Stromal cell of bone marrow (primary cell): ENCODE data around the gene RHO.

ENCODE experiments used
- DNase-seq: peaks from one replicate; pipeline ENCODE4 v3.0.0-alpha.2; 2012; ENCODE audit warnings: low read depth

The RHO gene

DNA sequence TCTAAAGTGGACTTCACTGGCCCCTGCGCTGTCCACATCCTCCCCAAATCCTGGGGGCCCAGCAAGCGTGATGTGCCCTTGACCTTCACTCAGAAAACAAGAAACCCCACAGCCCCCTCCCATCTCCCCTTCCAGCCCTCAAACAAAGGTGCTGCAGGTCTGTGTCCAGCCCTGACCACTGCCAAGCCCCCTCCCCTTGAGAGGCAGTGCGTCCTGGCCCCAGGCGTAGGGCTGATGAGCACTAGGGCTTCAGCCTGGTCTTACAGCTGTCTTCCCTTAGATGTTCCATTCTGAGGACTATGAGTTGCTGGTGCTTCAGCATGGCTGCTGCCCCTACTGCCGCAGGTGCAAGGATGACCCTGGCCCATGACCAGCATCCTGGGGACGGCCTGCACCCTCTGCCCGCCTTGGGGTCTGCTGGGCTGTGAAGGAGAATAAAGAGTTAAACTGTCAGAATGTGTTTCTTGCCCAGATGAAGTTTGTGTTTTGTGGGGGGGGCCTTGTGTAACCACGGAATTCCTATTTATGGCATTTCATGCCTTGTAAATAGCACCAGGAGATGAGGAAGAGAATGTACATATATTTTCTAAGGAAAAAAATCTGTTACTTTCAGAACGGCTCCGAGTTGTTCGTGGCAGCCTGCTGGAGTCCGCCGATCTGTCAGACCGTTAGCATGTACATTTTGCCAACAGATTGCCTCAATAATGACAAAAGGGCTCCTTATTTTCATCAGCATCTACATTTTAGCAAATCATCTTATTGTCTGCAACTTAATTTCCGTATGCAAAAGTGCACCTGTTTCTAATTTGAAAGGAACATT, 8.3 kb upstream of the RHO start:
- no peak for DNase-seq

DNA sequence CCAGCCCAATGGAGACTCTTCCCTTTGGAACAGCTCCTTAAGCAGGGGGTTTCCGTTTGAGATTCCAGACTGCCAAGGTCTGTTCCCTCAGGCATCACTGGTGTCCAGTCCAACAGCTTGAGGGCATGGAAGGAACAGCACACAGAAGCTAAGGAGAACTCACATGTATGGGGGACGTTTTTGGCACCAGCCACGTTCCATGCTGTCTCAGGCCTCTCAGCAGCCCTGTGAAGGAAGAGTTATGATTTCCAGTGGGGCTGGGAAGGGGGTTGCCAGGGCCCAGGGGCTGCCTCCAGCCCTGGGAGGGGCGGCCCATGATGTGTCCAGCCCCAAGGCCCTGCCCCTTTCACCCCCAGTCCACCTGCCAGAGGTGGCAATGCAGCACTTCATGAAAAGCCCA, 7.5 kb upstream of the RHO start:
- no peak for DNase-seq

DNA sequence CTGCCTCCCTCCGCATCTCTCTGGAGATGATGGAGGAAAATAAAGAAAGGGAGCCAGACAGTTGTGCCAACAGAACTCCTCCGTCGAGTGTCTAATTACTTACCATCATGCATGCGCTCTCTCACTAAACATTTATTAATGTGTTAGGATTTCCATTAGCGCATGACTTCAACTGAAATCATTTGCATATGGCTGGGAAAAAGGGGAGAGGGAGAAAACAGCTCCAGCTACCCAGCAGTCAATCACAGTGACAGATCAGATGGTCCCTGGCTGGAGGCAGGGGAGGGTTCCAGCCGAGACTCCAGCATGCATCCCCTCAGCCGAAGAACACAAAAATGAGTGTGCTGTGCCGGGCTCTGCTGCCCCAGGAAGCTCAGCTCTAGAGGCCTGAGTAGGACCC, 6.8 kb upstream of the RHO start:
- no peak for DNase-seq

DNA sequence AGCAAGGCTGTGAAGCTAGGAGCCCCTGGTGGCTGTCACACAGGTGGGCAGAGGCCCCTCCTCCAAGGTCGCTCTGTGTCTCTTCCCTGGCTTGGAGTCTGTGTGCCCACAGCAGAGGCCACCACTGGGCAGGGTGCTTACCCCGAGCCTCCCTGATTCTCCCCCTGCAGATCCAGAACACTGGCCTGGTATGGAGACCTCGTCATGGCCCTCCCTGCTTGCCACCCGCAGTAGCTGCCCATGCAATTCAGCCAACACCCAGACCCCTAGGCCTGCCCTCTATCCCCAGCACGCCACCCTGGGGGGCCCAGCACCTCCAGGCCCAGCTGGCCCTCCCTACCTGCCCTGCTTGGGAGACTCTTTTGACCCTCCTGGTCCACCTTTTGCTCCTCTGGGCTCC, 5.5 kb upstream of the RHO start:
- no peak for DNase-seq

DNA sequence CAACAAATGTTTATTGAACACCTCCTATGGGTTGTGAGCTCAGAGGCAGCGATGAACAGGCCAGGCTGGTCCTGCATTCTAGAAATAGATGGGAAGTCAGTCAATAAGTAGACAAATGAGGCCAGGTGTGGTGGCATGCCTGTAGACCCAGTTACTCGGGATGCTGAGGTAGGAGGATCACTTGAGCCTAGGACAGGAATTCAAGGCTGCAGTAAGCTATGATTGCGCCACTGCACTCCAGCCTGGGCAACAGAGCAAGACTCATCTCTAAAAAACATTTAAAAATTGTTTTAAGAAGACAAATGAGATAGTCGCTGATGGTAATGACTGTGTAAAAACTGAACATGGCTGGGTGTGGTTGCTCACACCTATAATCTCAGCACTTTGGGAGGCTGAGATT, 4.4 kb upstream of the RHO start:
- DNase-seq, result no peak

DNA sequence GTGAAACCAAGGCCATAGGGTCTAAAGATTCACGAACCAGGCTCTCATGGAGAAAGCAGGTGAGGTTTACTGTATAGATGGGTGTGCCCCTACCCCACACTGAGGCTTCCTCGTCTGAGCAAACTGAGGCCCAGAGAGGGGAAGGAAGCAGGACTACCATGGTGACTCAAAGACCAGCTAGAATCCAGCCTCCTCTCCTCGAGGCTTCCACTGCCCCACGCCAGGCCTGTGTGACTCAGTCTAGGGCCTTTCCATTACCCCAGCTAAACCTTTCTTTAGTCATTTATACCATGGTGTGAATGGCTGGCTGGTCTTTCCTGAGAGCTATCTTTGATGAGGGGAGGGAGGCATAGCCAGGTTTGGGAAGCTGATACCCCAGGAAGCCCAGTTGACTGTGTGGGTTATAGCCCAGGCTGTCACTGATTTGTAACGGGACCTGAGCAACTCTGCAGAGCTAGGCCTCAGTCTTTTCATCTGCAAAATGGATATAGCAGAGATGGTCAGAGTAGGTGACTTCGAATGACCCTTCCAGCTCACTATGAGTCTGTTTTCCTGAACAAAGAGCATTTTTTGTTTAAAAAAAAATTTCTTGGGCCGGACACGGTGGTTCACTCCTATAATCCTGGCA, 3.0 kb upstream of the RHO start:
- DNase-seq, result peak; percentile 77

DNA sequence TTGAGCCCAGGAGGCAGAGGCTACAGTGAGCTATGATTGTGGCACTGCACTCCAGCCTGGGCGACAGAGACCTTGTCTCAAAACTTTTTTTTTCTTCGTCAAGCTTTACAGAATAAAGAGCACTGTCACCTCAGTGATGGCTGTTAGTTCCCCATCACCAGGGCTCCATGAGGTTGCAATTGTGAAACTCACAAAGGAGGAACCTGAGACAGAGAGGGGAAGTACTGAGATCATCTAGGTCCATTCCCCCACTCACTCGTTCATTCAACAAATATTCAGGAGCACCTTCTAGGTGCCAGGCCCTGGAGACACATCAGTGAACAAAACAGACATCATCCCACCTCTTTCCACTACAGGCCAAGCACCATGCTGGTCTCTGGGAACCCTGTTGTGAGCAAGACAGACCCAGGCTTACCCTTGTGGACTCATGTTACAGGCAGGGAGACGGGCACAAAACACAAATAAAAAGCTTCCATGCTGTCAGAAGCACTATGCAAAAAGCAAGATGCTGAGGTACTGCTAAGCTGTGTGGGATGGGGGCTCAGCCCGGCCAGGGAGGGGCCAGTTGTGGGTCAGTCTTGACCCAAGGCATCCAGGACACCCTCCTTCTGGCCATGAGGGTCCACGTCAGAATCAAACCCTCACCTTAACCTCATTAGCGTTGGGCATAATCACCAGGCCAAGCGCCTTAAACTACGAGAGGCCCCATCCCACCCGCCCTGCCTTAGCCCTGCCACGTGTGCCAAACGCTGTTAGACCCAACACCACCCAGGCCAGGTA, 2.1 kb upstream of the RHO start:
- no peak for DNase-seq

DNA sequence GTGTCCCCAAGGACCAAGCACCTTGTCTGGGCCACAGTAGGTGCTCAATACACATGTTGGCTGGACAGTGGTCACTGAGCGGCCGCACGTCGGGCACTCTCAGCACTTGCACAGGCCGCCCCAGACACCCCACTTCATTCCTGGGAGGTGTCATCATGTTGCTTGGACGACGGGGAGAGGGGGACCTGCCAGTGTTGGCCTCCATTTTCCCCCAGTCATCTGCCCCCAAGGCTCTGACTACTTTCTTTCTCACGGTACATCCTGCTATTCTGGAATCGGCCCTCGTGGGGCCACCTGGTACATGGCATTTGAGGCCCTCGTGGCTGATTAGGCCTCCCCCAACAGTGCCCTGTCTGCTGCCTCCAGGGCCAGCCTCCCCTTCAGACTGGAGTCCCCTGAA, 1.2 kb upstream of the RHO start:
- DNase-seq, result no peak

DNA sequence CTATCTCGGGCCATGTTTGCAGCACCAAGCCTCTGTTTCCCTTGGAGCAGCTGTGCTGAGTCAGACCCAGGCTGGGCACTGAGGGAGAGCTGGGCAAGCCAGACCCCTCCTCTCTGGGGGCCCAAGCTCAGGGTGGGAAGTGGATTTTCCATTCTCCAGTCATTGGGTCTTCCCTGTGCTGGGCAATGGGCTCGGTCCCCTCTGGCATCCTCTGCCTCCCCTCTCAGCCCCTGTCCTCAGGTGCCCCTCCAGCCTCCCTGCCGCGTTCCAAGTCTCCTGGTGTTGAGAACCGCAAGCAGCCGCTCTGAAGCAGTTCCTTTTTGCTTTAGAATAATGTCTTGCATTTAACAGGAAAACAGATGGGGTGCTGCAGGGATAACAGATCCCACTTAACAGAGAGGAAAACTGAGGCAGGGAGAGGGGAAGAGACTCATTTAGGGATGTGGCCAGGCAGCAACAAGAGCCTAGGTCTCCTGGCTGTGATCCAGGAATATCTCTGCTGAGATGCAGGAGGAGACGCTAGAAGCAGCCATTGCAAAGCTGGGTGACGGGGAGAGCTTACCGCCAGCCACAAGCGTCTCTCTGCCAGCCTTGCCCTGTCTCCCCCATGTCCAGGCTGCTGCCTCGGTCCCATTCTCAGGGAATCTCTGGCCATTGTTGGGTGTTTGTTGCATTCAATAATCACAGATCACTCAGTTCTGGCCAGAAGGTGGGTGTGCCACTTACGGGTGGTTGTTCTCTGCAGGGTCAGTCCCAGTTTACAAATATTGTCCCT, 1.2 kb downstream of the RHO start:
- DNase-seq, result no peak

DNA sequence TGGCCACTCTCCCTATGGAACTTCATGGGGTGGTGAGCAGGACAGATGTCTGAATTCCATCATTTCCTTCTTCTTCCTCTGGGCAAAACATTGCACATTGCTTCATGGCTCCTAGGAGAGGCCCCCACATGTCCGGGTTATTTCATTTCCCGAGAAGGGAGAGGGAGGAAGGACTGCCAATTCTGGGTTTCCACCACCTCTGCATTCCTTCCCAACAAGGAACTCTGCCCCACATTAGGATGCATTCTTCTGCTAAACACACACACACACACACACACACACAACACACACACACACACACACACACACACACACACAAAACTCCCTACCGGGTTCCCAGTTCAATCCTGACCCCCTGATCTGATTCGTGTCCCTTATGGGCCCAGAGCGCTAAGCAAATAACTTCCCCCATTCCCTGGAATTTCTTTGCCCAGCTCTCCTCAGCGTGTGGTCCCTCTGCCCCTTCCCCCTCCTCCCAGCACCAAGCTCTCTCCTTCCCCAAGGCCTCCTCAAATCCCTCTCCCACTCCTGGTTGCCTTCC, 1.9 kb downstream of the RHO start:
- DNase-seq, result no peak

DNA sequence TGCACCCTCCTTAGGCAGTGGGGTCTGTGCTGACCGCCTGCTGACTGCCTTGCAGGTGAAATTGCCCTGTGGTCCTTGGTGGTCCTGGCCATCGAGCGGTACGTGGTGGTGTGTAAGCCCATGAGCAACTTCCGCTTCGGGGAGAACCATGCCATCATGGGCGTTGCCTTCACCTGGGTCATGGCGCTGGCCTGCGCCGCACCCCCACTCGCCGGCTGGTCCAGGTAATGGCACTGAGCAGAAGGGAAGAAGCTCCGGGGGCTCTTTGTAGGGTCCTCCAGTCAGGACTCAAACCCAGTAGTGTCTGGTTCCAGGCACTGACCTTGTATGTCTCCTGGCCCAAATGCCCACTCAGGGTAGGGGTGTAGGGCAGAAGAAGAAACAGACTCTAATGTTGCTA, 2.4 kb downstream of the RHO start:
- no peak for DNase-seq

DNA sequence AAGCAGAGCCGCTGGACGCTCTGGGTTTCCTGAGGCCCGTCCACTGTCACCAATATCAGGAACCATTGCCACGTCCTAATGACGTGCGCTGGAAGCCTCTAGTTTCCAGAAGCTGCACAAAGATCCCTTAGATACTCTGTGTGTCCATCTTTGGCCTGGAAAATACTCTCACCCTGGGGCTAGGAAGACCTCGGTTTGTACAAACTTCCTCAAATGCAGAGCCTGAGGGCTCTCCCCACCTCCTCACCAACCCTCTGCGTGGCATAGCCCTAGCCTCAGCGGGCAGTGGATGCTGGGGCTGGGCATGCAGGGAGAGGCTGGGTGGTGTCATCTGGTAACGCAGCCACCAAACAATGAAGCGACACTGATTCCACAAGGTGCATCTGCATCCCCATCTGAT, 3.3 kb downstream of the RHO start:
- DNase-seq, result no peak

DNA sequence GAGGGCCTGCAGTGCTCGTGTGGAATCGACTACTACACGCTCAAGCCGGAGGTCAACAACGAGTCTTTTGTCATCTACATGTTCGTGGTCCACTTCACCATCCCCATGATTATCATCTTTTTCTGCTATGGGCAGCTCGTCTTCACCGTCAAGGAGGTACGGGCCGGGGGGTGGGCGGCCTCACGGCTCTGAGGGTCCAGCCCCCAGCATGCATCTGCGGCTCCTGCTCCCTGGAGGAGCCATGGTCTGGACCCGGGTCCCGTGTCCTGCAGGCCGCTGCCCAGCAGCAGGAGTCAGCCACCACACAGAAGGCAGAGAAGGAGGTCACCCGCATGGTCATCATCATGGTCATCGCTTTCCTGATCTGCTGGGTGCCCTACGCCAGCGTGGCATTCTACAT, 3.8 kb downstream of the RHO start:
- no peak for DNase-seq

DNA sequence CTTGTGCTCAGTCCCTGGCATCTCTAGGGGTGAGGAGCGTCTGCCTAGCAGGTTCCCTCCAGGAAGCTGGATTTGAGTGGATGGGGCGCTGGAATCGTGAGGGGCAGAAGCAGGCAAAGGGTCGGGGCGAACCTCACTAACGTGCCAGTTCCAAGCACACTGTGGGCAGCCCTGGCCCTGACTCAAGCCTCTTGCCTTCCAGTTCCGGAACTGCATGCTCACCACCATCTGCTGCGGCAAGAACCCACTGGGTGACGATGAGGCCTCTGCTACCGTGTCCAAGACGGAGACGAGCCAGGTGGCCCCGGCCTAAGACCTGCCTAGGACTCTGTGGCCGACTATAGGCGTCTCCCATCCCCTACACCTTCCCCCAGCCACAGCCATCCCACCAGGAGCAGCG, 5.0 kb downstream of the RHO start:
- no peak for DNase-seq

DNA sequence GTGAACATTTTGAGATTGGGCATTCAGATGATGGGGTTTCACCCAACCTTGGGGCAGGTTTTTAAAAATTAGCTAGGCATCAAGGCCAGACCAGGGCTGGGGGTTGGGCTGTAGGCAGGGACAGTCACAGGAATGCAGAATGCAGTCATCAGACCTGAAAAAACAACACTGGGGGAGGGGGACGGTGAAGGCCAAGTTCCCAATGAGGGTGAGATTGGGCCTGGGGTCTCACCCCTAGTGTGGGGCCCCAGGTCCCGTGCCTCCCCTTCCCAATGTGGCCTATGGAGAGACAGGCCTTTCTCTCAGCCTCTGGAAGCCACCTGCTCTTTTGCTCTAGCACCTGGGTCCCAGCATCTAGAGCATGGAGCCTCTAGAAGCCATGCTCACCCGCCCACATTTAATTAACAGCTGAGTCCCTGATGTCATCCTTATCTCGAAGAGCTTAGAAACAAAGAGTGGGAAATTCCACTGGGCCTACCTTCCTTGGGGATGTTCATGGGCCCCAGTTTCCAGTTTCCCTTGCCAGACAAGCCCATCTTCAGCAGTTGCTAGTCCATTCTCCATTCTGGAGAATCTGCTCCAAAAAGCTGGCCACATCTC, 6.1 kb downstream of the RHO start:
- DNase-seq, result no peak

DNA sequence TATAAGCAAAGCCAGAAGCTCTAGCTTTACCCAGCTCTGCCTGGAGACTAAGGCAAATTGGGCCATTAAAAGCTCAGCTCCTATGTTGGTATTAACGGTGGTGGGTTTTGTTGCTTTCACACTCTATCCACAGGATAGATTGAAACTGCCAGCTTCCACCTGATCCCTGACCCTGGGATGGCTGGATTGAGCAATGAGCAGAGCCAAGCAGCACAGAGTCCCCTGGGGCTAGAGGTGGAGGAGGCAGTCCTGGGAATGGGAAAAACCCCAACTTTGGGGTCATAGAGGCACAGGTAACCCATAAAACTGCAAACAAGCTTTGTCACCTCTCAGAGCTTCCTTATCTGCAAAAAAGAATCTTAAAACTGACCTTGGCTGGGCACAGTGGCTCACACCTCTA, 6.6 kb downstream of the RHO start:
- no peak for DNase-seq

DNA sequence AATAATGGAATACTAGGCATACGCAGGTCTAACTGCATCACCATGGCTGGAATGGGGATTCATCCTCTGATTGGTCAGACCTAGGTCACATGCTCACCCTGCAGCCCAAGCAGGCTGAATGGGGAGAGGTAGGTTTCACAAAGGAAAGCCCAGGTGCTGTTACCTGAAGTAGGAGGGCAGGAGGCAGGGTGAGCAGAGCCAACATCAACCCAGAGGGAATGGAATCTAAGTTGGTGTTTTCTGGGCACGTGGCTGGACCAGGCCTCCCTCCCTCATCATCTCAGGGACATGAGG, 7.9 kb downstream of the RHO start:
- DNase-seq, result no peak

DNA sequence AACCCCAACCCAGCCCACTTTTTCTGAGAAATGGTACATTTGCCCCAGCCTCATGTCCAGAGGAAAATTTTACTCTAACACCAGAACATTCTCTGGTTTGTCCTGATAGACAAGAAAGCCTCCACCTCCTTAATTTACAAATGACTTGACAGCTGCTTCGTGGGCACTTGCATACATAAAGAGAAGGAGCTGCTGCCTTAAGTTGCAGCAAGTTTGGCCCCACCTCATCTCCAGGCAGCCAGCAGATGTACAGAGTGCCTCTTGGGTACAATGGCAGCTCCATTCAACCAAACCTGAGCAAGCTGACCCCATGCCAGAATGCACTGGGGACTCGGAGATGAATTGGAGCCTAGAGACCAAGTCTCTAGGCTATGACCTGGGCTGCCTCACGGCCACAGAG, 8.4 kb downstream of the RHO start:
- DNase-seq, result no peak

DNA sequence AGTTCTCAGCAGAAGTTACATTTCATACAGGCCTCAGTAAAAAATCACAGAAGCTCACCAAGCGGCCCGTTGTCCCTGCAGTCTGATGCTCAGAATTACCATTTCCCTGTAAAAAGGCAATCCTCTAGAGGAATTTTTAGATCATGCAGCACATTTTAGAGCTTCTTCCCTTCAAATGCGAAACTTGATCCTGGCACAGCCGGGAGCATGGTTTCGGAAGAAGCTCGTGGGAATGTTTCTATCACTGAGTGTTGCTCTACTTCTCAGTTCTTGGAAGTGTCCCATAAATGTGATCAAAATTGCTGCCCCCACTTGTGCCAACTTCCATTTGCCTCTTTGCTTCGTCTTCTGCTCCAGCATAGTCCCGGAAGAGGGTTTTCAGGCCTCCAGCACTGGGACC, 10.8 kb downstream of the RHO start:
- no peak for DNase-seq

DNA sequence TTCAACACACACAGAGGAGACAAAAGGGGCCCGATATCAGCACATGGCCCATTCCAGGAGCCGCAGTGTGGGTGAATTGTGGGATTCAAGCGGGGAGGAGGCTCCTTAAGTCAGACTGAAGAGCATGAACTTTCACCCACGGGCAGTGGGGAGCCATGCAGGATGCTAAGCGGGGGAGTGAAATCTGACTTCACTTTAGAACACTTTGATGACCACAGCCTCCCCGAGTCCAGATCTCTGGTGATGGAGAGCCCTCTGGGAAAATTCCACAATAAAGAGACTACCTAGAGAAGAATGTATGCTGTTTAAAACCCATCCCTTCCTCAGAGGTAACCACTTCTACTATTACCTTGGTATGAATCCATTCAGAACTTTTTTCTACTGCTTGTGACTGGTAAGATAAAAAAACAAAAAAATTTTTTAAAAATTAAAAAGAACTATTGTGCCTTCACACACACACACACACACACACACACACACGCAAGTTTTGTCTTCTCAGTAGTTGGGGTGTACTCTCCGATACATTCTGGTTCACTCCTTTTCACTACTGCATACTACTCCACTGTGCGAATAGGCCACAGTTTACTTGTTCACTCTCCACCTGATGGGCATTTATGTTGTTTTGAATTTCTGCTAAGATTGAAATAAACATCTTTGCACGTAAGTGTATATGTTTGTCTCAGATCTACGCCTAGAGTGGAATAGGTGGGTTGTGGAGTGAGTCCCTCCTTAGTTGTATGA, 12.5 kb downstream of the RHO start:
- DNase-seq, result no peak

DNA sequence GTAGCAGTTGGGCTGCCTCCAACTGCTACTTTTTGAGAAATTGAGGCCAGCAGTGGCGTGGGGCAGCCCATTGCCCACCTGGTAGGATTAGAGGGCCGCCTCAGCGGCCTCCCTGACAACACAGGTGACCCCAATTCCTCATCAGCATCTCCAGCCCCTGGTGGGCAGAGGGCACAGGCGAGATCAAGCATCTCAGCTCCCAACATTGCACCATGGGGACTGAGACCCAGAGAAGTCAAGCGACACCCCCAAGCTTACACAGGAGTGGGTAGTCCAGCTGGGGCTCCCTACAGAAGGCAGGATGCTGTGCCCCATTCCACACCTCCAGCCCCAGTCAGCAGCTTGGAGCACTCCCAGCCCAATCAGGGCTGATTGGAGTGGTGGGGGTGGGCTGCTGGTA, 14.3 kb downstream of the RHO start:
- DNase-seq, result no peak
